HEK293T (cell line): ENCODE measurements around the gene ITGAX.

Source experiments
- ARNT ChIP-seq: fragments of 450-650 bp; IDR thresholded peaks from 2 replicates; pipeline ENCODE4 v1.6.1; 2017; ENCODE audit warnings: mild to moderate bottlenecking
- TARDBP ChIP-seq: fragments of 450-650 bp; IDR thresholded peaks from 2 replicates; pipeline ENCODE4 v1.6.1; 2016
- ZNF384 ChIP-seq: fragments of 450-650 bp; IDR thresholded peaks from 2 replicates; pipeline ENCODE4 v1.6.1; 2016

GRCh38 chr16:31410082-31410481 lies 55.1 kb downstream of the ITGAX start:
- TF ChIP-seq ZNF384 (no peak), ARNT (no peak), TARDBP (no peak)
